ENCODE results near the gene ZNF407.

GRCh38 chr18:74799542-74799941 lies 201.9 kb downstream of the ZNF407 start:
- TF ChIP-seq ARNT (IDR thresholded peaks at IDR 0.05): no peak
- no peak for TF ChIP-seq SP1 (IDR thresholded peaks at IDR 0.05)
- no peak for TF ChIP-seq HDGF (IDR thresholded peaks at IDR 0.05; ENCODE audit: borderline replicate concordance)
- TF ChIP-seq PKNOX1 (IDR thresholded peaks at IDR 0.05): no peak
- no peak for TF ChIP-seq TARDBP (IDR thresholded peaks at IDR 0.05)
- TF ChIP-seq FOXK2 (IDR thresholded peaks at IDR 0.05): no peak
- no peak for TF ChIP-seq FOXM1 (IDR thresholded peaks at IDR 0.05; ENCODE audit: borderline replicate concordance)
- TF ChIP-seq FOXA1 (IDR thresholded peaks at IDR 0.05): no peak
- TF ChIP-seq BHLHE40 (IDR thresholded peaks at IDR 0.05; ENCODE audit: borderline replicate concordance): no peak
- TF ChIP-seq NFRKB (IDR thresholded peaks at IDR 0.05): no peak
- TF ChIP-seq CTBP1 (IDR thresholded peaks at IDR 0.05; ENCODE audit: borderline replicate concordance): no peak
- TF ChIP-seq ZNF384 (IDR thresholded peaks at IDR 0.05): no peak
- no peak for TF ChIP-seq SUZ12 (IDR thresholded peaks at IDR 0.05)
